HPDE6-E6E7 (cell line): Measurements from ENCODE around the gene COL4A2.

ENCODE experiments used
- DNase-seq: peaks from one replicate; pipeline ENCODE4 v3.0.0; 2011; ENCODE audit warnings: missing footprints; ENCODE audit errors: extremely low spot score

Gene COL4A2

GRCh38 chr13:110322126-110322827 is 15.2 kb downstream of the COL4A2 start:
- DNase-seq = no peak

- no peak for DNase-seq
Measured at GRCh38 chr13:110322828-110323171, 15.7 kb downstream of the COL4A2 start.

GRCh38 chr13:110323172-110323891 is 16.2 kb downstream of the COL4A2 start:
- DNase-seq = no peak

GRCh38 chr13:110324026-110324749 is 17.1 kb downstream of the COL4A2 start:
- DNase-seq = no peak

GRCh38 chr13:110326263-110326904 is 19.3 kb downstream of the COL4A2 start:
- no peak for DNase-seq

GRCh38 chr13:110327051-110327721 is 20.1 kb downstream of the COL4A2 start:
- no peak for DNase-seq

- no peak for DNase-seq
Measured at GRCh38 chr13:110328573-110328972, 21.5 kb downstream of the COL4A2 start.

- DNase-seq = no peak
Measured at GRCh38 chr13:110329258-110329657, 22.2 kb downstream of the COL4A2 start.

GRCh38 chr13:110329798-110330461 is 22.8 kb downstream of the COL4A2 start:
- DNase-seq = no peak

GRCh38 chr13:110330491-110331011 is 23.5 kb downstream of the COL4A2 start:
- DNase-seq = no peak

GRCh38 chr13:110331362-110331761 is 24.3 kb downstream of the COL4A2 start:
- DNase-seq = no peak

GRCh38 chr13:110332750-110333149 is 25.7 kb downstream of the COL4A2 start:
- DNase-seq = no peak

- no peak for DNase-seq
Measured at GRCh38 chr13:110333837-110334236, 26.8 kb downstream of the COL4A2 start.

GRCh38 chr13:110334256-110334655 is 27.2 kb downstream of the COL4A2 start:
- no peak for DNase-seq

- no peak for DNase-seq
Measured at GRCh38 chr13:110334841-110335490, 27.9 kb downstream of the COL4A2 start.

GRCh38 chr13:110336108-110336507 is 29.0 kb downstream of the COL4A2 start:
- DNase-seq = no peak

GRCh38 chr13:110336681-110337080 is 29.6 kb downstream of the COL4A2 start:
- no peak for DNase-seq

- no peak for DNase-seq
Measured at GRCh38 chr13:110337247-110337646, 30.2 kb downstream of the COL4A2 start.

GRCh38 chr13:110338441-110339101 is 31.5 kb downstream of the COL4A2 start:
- DNase-seq = no peak

GRCh38 chr13:110339263-110339662 is 32.2 kb downstream of the COL4A2 start:
- no peak for DNase-seq
